Activated CD8-positive, alpha-beta memory T cell treated with anti-CD3 and anti-CD28 coated beads, Interleukin-2, amount 10 ng/mL, durations not matched to agents 7 days and 5 days (primary cell): ENCODE data around the gene TCP10L. TPM values are rescaled to one million over a fixed set of nuclear protein-coding genes. Genes with fewer than 3 reads are reported as not detected.

Source experiments
- ATAC-seq: fragments of 150-1000 bp; cut with Tn5 transposase; one replicate; pipeline ENCODE4 v1.10.0; 2021; ENCODE audit warnings: moderate library complexity
- CTCF ChIA-PET: fragments of 350-600 bp; sonication (Branson Sonifier 250); formaldehyde crosslinking; loops from one replicate; lab custom pipeline; 2021; ENCODE audit warnings: antibody characterized with exemption; lab: Charles Lee
- DNase-seq: peaks from one replicate; pipeline ENCODE4 v3.0.0-alpha.2; 2020
- H3K27ac Mint-ChIP-seq: one replicate; pipeline ENCODE4 v1.8.0; 2021; ENCODE audit warnings: mild to moderate bottlenecking, mixed read lengths
- H3K27me3 Mint-ChIP-seq: one replicate; pipeline ENCODE4 v1.8.0; 2021; ENCODE audit warnings: mixed read lengths
- H3K36me3 Mint-ChIP-seq: one replicate; pipeline ENCODE4 v1.8.0; 2021; ENCODE audit warnings: mild to moderate bottlenecking, mixed read lengths
- H3K4me1 Mint-ChIP-seq: one replicate; pipeline ENCODE4 v1.8.0; 2021; ENCODE audit warnings: mixed read lengths
- H3K4me3 Mint-ChIP-seq: one replicate; pipeline ENCODE4 v1.8.0; 2021; ENCODE audit warnings: mild to moderate bottlenecking, moderate library complexity, mixed read lengths
- H3K9me3 Mint-ChIP-seq: one replicate; pipeline ENCODE4 v1.8.0; 2022; ENCODE audit warnings: low read depth, mixed read lengths
- total RNA-seq, 2 experiments: library from RNA; stranded (reverse); gene quantifications; one replicate each; pipeline ENCODE4 v1.2.3, GENCODE V29; 2021

The TCP10L gene
- total RNA-seq, 2 experiments from 2014 or later: not detected

DNA sequence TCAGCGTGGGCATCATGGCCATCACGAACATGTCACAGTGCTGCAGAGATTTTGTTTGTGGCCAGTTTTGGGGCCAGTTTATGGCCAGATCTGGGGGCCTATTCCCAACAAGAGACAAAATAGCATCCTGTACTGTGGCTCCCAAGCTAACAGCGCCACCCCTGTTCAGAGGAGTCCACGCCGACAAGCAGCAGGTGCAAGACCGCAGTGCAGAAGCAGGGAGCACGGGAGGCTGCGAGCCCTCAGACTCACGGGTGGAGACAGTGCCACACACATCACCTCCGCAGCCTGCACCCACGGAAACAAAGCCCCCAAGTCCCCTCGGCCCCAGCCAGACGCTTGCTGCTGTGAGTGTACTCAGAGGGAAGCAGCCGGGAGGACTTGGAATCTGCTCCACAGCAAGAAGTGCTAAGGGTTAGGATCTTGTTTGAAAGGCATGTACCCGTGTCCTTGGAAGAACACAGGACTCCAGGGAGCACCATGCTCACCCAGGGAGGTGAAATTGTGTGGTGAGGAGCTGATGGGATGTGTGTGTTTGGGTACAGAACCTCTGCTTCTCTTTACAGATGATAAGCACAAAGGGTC lies 7.1 kb downstream of the TCP10L start:
- H3K27ac Mint-ChIP-seq: no peak overlapping the region
- peaks cover 12% of the 10 kb centered on the region for H3K4me1 Mint-ChIP-seq
- CTCF ChIA-PET: interaction anchor here (0.7 to 1.4 kb wide), 6 partner anchors 9 to 176 kb away, joined by 3 to 4 read pairs (median 3); partner anchors contain the start of gene CFAP298
- H3K9me3 Mint-ChIP-seq: no peaks in the 10 kb centered on the region
- peaks cover 15% of the 10 kb centered on the region for H3K27me3 Mint-ChIP-seq
- no peak overlapping the region for H3K4me3 Mint-ChIP-seq
- H3K36me3 Mint-ChIP-seq: no peaks in the 10 kb centered on the region
- DNase-seq: peak; percentile 67
- ATAC-seq: peak; percentile 96

DNA sequence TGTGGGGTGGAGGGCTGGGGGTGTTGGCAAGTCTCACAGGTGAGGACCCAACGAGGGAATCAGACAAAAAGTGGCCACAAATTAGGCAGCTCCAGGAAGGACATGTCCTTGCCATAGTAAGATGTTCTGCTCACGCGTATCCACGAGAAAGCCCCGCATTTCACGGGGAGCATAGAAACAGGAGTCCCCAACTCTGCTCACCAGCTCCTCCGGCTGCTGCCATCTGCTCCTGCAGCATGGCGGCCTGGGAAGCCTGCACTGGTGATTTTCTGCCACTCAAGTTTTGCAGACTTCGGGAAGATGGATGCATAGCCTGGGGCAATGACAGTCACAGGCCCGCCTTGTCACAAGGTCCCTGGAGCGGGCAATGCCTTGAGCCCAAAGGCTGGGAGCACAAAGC lies 9.3 kb downstream of the TCP10L start:
- Mint-ChIP-seq H3K9me3 (no peaks in the 10 kb centered on the region), H3K27ac (no peak overlapping the region), H3K4me1 (peaks cover 13% of the 10 kb centered on the region), H3K4me3 (no peak overlapping the region), H3K27me3 (peaks cover 15% of the 10 kb centered on the region), H3K36me3 (no peaks in the 10 kb centered on the region)
- CTCF ChIA-PET: interaction anchor here (0.6 to 2.8 kb wide), 5 partner anchors 11 to 175 kb away, joined by 3 to 12 read pairs (median 4); no protein-coding TSS in a partner anchor
- no peak for DNase-seq
- no peak for ATAC-seq

DNA sequence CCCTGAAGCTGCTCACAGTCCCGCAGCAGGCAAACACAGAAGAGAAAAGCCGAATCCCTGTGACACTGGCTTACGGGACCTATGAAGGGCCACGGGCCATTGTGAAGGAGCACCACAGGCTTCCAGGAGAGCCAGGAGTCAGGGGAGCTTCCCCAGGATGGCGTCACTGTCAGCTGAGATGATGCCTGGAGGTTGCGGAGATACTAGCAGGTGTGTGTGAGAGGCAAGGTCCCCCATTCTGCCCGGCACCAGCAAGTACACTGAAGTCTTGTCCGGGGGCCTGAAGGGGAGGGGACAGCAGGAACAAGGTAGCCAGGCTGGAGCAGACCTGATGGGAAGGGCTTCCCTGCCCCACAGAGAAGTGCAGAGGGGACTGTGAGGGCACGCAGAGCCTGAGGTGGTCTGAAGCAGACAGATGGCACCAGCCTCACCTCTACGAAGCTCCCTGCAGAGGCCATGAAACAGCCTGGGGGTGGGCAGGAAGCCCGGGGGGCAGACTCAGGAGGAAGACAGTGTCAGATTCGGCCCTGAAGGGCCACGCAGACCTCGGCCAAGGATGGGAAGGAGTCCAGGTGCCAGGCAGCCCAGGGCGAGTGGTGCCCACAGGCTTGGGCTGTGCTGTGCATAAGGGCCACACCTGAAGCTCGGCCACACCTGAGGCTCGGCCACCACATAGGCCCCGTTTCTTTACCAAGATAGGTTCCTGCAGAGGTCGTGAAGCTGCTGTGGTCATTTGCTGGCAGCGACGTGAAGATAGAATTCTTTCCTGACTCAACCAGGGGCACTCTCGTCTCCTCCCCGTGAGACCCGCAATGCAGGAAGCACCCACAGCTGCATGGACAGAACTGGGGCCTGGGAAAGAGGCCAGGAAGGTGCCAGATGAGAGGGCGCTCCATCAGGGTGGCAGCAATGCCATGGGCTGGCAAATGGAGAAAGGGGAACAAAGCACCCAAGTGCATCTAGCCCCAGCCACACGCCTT lies 10.1 kb downstream of the TCP10L start:
- Mint-ChIP-seq H3K4me3 (no peak overlapping the region), H3K9me3 (no peaks in the 10 kb centered on the region), H3K36me3 (no peaks in the 10 kb centered on the region), H3K27ac (no peak overlapping the region), H3K4me1 (peaks cover 21% of the 10 kb centered on the region), H3K27me3 (peaks cover 15% of the 10 kb centered on the region)
- CTCF ChIA-PET: interaction anchor here (1.1 to 2.8 kb wide), 3 partner anchors 26 to 172 kb away, joined by 4 to 12 read pairs (median 5); no protein-coding TSS in a partner anchor
- no peak for DNase-seq
- no peak for ATAC-seq

DNA sequence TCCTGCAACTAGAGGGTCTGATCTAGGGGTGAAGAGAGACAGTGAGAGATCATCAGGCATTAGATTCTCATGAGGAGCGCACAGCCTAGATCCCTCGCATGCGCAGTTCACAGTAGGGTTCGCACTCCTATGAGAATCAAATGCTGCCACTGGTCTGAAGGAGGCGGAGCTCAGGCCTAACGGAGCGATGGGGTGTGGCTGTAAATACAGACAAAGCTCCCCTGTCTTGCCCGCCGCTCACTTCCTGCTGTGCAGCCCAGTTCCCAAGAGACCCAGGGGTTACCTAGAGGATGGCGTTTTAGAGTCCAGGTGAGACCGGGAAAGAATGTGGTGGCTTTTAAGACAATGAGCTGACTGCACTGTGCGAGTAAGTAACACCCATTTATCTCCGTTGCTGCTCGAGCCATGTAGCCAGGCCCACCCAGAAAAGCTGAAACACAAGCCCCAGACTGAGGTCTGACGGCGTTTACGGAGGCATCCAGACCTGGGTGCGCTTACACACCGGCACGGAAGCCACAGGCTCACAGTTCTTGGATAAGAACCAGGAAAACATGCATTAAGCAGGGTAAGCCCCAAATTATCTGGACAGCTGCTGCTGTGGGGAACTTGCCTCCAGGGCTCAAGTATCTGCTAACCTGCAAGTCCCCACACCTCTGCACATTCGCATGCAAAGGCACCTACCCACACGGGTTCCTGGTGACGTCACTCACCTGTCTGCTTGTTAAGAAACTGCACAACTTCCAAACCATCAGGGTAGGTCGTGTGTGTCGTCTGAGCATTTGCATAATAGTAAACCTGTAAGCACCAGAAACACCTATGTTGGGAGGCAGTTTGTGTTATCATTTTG lies 12.5 kb downstream of the TCP10L start:
- H3K27me3 Mint-ChIP-seq: no peaks in the 10 kb centered on the region
- no peaks in the 10 kb centered on the region for H3K9me3 Mint-ChIP-seq
- H3K4me1 Mint-ChIP-seq: peaks cover 26% of the 10 kb centered on the region
- no peak overlapping the region for H3K27ac Mint-ChIP-seq
- ATAC-seq: no peak
- CTCF ChIA-PET: interaction anchor here (0.6 to 1.0 kb wide), 2 partner anchors 28 to 169 kb away, joined by 3 to 4 read pairs; no protein-coding TSS in a partner anchor
- no peak for DNase-seq
- no peaks in the 10 kb centered on the region for H3K36me3 Mint-ChIP-seq
- no peak overlapping the region for H3K4me3 Mint-ChIP-seq

DNA sequence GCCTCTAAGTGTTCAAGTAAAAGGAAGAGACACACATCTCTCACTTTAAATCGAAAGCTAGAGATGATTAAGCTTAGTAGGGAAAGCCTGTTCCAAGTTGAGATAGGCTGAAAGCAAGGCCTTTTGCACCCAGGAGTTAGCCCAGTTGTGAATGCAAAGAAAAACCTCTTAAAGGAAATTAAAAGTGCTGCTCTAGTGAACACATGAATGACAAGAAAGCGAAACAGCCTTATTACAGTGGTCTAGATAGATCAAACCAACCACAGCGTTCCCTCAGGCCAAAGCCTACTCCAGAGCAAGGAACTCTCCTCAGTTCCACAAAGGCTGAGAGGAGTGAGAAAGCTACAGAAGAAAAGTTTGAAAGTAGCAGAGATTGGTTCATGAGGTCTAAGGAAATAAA lies 14.9 kb downstream of the TCP10L start:
- no peaks in the 10 kb centered on the region for H3K9me3 Mint-ChIP-seq
- peak; percentile 3 for ATAC-seq
- H3K27ac Mint-ChIP-seq: peak overlapping the region; percentile 86
- H3K4me1 Mint-ChIP-seq: peaks cover 22% of the 10 kb centered on the region
- CTCF ChIA-PET: interaction anchor here (0.7 to 3.4 kb wide), 10 partner anchors 18 to 227 kb away, joined by 3 to 66 read pairs (median 6); partner anchors contain the start of gene EVA1C
- peaks cover under 1% of the 10 kb centered on the region for H3K27me3 Mint-ChIP-seq
- H3K4me3 Mint-ChIP-seq: peak overlapping the region; percentile 85
- peaks cover 11% of the 10 kb centered on the region for H3K36me3 Mint-ChIP-seq
- no peak for DNase-seq

DNA sequence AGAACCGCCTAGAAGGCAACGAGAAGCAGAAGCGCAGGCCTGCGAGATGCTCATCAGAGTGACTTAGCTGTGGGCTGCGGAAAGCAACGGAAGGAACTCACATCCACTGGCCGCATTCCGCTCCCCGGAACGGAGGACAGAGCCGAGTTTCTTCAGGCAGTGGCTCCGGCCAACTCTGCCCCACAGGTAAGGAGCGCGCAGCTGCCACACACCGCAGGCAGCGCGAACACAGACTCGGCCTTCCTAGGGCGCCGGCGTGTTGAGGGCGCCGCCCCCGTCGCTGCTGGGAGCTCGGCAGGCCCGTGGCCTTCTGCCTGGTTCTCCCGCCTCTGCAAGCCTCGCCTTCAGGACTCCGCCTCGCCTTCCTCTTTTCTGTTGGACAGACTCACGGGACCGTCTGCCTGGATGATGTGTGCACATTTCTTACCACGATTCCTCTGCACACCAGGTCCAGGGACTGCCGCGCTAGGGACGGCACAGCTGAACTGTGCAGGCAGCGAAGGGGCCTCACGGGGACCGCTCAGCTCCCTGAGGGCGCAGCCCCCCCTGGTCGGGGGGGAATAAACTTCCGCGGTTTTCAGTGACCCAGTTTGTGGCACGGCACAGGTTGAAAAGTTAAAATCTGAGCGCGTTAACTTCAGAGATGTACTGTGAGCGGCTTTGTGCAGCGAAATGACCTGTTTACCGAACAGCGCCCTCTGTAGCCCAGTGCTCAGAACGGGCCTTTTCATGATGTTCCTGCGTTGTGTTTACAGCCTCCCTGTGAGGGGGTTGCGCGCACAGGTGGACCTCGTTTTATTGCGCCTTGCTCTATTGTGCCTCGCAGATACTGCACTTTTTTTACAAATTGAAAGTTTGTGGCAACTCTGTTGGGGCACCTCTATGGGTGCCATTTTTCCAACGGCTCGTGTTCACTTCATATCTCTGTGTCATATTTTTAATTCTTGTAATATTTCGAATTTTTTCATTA lies 15.8 kb downstream of the TCP10L start:
- peaks cover 2% of the 10 kb centered on the region for H3K27me3 Mint-ChIP-seq
- H3K4me1 Mint-ChIP-seq: peaks cover 22% of the 10 kb centered on the region
- H3K9me3 Mint-ChIP-seq: peaks cover 6% of the 10 kb centered on the region
- peak overlapping the region; percentile 86 for H3K27ac Mint-ChIP-seq
- peak; percentile 90 for DNase-seq
- CTCF ChIA-PET: interaction anchor here (0.6 to 3.4 kb wide), 20 partner anchors 9 to 245 kb away, joined by 3 to 66 read pairs (median 4); partner anchors contain the start of genes CFAP298, EVA1C and URB1
- peak; percentile 94 for ATAC-seq
- H3K36me3 Mint-ChIP-seq: peaks cover 20% of the 10 kb centered on the region
- H3K4me3 Mint-ChIP-seq: peak overlapping the region; percentile 85

DNA sequence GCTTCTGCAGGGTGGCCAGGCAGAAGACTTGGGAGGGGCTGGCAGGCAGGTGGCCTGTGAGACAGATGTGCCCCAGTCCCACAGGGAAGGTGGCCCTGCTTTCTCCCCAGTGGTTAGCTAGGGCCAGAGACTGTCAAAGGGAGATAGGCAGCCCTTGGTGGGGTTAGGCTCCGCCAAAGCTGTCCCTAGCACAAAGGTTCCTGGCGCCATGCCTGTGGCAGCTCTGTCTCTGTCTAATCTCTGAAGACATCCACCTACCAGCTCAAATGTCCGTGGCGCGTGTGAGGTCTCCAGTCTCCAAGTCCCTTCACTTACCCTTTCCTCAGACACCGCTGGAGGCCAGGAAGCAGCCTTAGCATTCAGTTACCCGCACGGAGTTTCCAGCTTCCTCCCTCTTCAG lies 17.7 kb downstream of the TCP10L start:
- CTCF ChIA-PET: interaction anchor here (1.0 to 3.4 kb wide), 3 partner anchors 10 to 164 kb away, joined by 3 to 66 read pairs (median 4); no protein-coding TSS in a partner anchor
- Mint-ChIP-seq H3K9me3 (peaks cover 9% of the 10 kb centered on the region), H3K4me1 (peaks cover 24% of the 10 kb centered on the region), H3K27ac (no peak overlapping the region), H3K4me3 (no peak overlapping the region), H3K27me3 (peaks cover 2% of the 10 kb centered on the region), H3K36me3 (peaks cover 26% of the 10 kb centered on the region)
- ATAC-seq: no peak
- DNase-seq: no peak

DNA sequence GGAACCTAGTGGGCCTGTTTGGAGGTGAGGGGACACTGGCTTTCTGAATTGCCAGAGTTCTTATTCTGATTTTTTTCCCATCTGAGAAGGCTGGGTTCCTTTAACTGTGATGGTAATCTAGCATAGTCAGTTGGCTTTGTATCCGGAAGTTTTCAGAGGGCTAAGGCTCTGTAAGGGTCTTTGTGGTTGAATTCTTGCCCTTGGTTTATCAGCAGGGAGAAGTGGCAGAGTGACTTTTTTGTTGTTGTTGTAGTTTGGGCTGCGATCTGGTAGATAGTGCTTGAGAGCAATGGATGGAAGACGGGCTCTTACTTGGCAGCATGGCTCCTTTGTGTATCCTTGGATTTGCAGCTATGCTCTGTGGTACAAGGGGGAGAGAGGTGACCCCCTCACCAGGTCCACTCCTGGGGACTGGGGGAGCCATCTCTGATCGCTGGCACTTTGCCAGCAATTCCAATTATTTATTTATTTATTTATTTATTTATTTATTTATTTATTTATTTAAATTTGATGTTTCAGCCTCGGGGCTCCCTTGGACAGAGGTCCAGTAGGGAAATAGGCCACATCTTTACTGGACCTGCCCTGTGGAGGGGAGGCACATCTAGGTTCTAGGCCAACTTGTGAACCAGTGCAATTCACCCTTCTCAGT lies 18.5 kb downstream of the TCP10L start:
- Mint-ChIP-seq H3K27ac (no peak overlapping the region), H3K4me1 (peaks cover 26% of the 10 kb centered on the region)
- no peak for ATAC-seq

DNA sequence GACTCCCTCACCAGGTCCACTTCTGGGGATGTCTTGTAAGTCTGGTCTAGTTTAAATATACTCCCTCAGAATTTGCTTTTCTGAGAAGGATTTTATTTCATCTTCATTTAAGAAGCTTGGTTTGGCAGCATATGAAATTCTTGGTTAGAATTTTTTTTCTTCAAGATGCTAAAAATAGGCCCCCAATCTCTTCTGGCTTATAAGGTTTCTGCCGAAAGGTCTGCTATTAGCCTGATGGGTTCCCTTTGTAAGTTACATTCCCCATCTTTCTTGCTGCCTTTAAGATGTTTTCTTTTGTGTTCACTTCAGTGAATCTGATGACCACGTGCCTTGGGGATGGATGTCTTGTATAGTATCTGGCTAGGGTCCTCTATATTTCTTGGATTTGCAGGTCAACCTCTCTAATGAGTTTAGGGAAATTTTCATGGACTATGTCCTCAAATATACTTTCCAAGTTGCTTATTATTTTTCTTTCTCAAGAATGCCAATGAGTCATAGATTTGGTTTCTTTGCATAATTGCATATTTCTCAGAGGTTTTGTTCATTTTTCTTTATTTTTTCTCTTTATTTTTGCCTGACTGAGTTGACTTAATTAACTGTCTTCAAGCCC lies 19.4 kb downstream of the TCP10L start:
- no peak for ATAC-seq
- Mint-ChIP-seq H3K4me3 (no peak overlapping the region), H3K36me3 (peaks cover 26% of the 10 kb centered on the region), H3K27ac (no peak overlapping the region), H3K27me3 (peaks cover 2% of the 10 kb centered on the region), H3K9me3 (peaks cover 9% of the 10 kb centered on the region), H3K4me1 (peaks cover 24% of the 10 kb centered on the region)
- CTCF ChIA-PET: no interaction called here
- no peak for DNase-seq

More for the DNA sequence above, 18.5 kb downstream of the TCP10L start:
- peaks cover 26% of the 10 kb centered on the region for H3K36me3 Mint-ChIP-seq
- CTCF ChIA-PET: interaction anchor here (1.2 kb wide), 1 partner anchor 11 kb away, joined by 4 read pairs; no protein-coding TSS in a partner anchor
- H3K9me3 Mint-ChIP-seq: peaks cover 9% of the 10 kb centered on the region
- DNase-seq: no peak
- no peak overlapping the region for H3K4me3 Mint-ChIP-seq
- H3K27me3 Mint-ChIP-seq: peaks cover 2% of the 10 kb centered on the region

DNA sequence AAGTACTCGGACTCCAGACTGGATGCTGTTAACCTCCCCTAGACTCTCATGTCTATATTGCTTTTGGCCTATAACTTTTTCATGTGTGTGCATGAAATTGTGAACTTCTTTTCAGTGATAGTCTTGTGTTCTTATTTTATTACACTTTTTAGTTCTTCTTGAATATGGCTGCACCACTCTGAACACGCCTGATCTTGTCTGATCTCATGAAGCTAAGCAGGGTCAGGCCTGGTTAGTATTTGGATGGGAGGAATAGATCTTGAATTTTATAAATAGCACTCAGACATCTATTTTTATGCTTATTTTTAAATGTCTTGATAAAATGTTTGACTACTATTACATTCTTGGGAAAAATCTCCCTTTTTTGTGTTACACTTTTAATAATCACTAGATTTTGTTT lies 22.4 kb downstream of the TCP10L start:
- CTCF ChIA-PET: interaction anchor here (2.6 kb wide), 1 partner anchor 160 kb away, joined by 12 read pairs; no protein-coding TSS in a partner anchor
- peaks cover 2% of the 10 kb centered on the region for H3K27me3 Mint-ChIP-seq
- H3K9me3 Mint-ChIP-seq: peaks cover 9% of the 10 kb centered on the region
- peaks cover 26% of the 10 kb centered on the region for H3K36me3 Mint-ChIP-seq
- no peak overlapping the region for H3K4me3 Mint-ChIP-seq
- H3K4me1 Mint-ChIP-seq: peaks cover 4% of the 10 kb centered on the region
- no peak overlapping the region for H3K27ac Mint-ChIP-seq
- DNase-seq (no peak), ATAC-seq (no peak)

DNA sequence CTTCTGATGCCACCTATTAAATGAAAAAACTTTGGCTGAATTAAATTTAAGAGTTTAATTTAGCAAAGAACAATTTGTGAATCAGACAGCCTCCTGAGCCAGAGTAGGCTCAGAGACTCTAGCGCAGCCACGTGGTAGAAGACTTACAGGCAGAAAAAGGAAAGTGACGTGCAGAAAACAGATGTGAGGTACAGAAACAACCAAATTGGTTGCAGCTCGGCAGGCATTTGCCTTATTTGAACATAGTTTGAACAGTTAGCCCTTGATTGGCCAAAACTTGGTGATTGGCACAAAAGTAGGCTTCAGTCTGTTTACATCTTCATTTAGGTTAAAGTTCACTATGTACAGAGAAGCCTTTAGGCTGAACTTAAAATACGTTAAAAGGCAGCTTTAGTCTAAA lies 22.9 kb downstream of the TCP10L start:
- Mint-ChIP-seq H3K27ac (no peak overlapping the region), H3K4me1 (peaks cover 4% of the 10 kb centered on the region), H3K4me3 (no peak overlapping the region), H3K27me3 (peaks cover 2% of the 10 kb centered on the region), H3K36me3 (peaks cover 26% of the 10 kb centered on the region), H3K9me3 (peaks cover 9% of the 10 kb centered on the region)
- no peak for ATAC-seq
- DNase-seq: no peak
- CTCF ChIA-PET: interaction anchor here (0.7 to 2.6 kb wide), 2 partner anchors 56 to 159 kb away, joined by 3 to 12 read pairs; no protein-coding TSS in a partner anchor
